Spleen (tissue), 11 donors: Measurements from ENCODE around the gene ERC2. TPM values are rescaled to one million over a fixed set of nuclear protein-coding genes. Genes with fewer than 3 reads are reported as not detected.

Experiments
- DNase-seq: peaks from one replicate; pipeline ENCODE4 v3.0.0-alpha.2; 2020
- H3K27ac ChIP-seq, 8 donors: fragments of 200-600 bp; sonication (generic) in 7 of 8; 1 replicate in 4 of 8; 2 replicates in 4 of 8; pipeline versions ENCODE4 v1.5.0 to v1.8.0; 2016 to 2021; ENCODE audit warnings: inconsistent platforms in 4 of 8, mild to moderate bottlenecking in 4 of 8, moderate library complexity in 1 of 8
- H3K27me3 ChIP-seq, 7 donors: fragments of 200-600 bp; sonication (generic) in 6 of 7; replicated peaks in 1 of 7; 1 replicate in 4 of 7; 2 replicates in 3 of 7; pipeline versions ENCODE4 v1.5.0 to v1.8.0; 2016 to 2021; ENCODE audit warnings: inconsistent platforms in 3 of 7, mild to moderate bottlenecking in 1 of 7
- H3K36me3 ChIP-seq, 6 donors: fragments of 200-600 bp; sonication (generic) in 5 of 6; 1 replicate in 4 of 6; 2 replicates in 2 of 6; pipeline versions ENCODE4 v1.5.0 to v1.8.0; 2016 to 2021; ENCODE audit warnings: inconsistent platforms in 2 of 6
- H3K4me1 ChIP-seq, 6 donors: fragments of 200-600 bp; sonication (generic) in 5 of 6; 1 replicate in 3 of 6; 2 replicates in 3 of 6; pipeline versions ENCODE4 v1.5.0 to v1.8.0; 2016 to 2021; ENCODE audit warnings: inconsistent platforms in 3 of 6
- H3K4me3 ChIP-seq, 8 donors: fragments of 200-600 bp; sonication (generic) in 7 of 8; 1 replicate in 4 of 8; 2 replicates in 4 of 8; pipeline versions ENCODE4 v1.5.0 to v1.8.0; 2016 to 2021; ENCODE audit warnings: inconsistent platforms in 4 of 8, mild to moderate bottlenecking in 4 of 8, moderate library complexity in 2 of 8
- H3K9me3 ChIP-seq, 8 donors: fragments of 200-600 bp; sonication (generic) in 7 of 8; 1 replicate in 4 of 8; 2 replicates in 4 of 8; pipeline versions ENCODE4 v1.5.0 to v1.8.0; 2016 to 2021; ENCODE audit warnings: inconsistent platforms in 4 of 8
- CTCF ChIP-seq, 11 experiments: fragments of 200-600 bp in 7 of 11; fragments of 450-650 bp in 4 of 11; sonication (generic) in 4 of 11; IDR thresholded peaks in 8 of 11; conservative IDR thresholded peaks in 3 of 11; 1 replicate in 7 of 11; 2 replicates in 4 of 11; pipeline versions ENCODE4 v1.4.0 to v1.8.0; 2016 to 2021; ENCODE audit warnings: antibody characterized with exemption in 11 of 11, inconsistent platforms in 4 of 11, mild to moderate bottlenecking in 1 of 11
- POLR2A ChIP-seq, 3 donors: fragments of 450-650 bp; IDR thresholded peaks; one replicate each; pipeline ENCODE4 v1.5.1; 2017; ENCODE audit warnings: antibody characterized with exemption in 3 of 3, mild to moderate bottlenecking in 1 of 3
- POLR2AphosphoS5 ChIP-seq, 3 donors: sonication (generic); formaldehyde crosslinking; IDR thresholded peaks; one replicate each; pipeline ENCODE4 v1.5.1; 2017; ENCODE audit warnings: antibody characterized with exemption in 3 of 3
- WGBS, 5 donors: extraction: QIAGEN DNeasy Blood & Tissue Kit in 3 of 5; methylation state at CpG; one replicate each; pipeline versions ENCODE4 v1.1.5 to v1.1.7; 2013 to 2018; 5-methylcytosine and 5-hydroxymethylcytosine counted together
- intact Hi-C: fragments of 100-400 bp; cut with DNase I; formaldehyde crosslinking; loops from one replicate; pipeline ENCODE4 v1.15.0; 2023; ENCODE audit warnings: low total_unique reads
- polyA plus RNA-seq, 3 donors: library from polyadenylated mRNA; stranded (reverse); fragments of 200-250 nt; gene quantifications; one replicate each; pipeline ENCODE4 v1.2.1, GENCODE V29; 2013
- total RNA-seq, 7 donors: library from RNA; depleted of rRNA in 3 of 7; stranded (reverse); fragments of >200 nt in 3 of 7; fragmentation: NEBNext Ultra II Directional in 4 of 7; extraction: Animal tissue kit (Norgen Biotek cat#: 25700) in 4 of 7; gene quantifications; one replicate each; pipeline versions ENCODE4 v1.1.0 to v1.2.1, GENCODE V29; 2016 to 2021
- donor health status: healthy with polysubstance abuse.
- donor health status: DM: no; HTN: no; CAD: no; lungs with moderate emphysema.
- donor health status: DM: no; HTN: no; CAD: no.
- donor health status: Bipolar disorder and iron deficiency.
- donor health status: healthy.
- donor health status: DM: no; HTN: no; CAD: no.
- donor health status: DM: yes; HTN: yes; CAD: no.

ERC2 gene
- total and polyA plus RNA-seq, 10 donors = 0.04 to 4.9 (median 0.39) TPM

GRCh38 chr3:56005196-56005805, 463.0 kb downstream of the ERC2 start:
- no peaks in the 10 kb centered on the region for H3K9me3 ChIP-seq
- H3K27ac ChIP-seq = no peak overlapping the region
- no peak for DNase-seq
- no peaks in the 10 kb centered on the region for H3K36me3 ChIP-seq
- no peaks in the 10 kb centered on the region for H3K27me3 ChIP-seq
- WGBS, 5 donors = 48 to 54% (median 49%) methylated on average over 6 of the region's 6 CpGs
- intact Hi-C loops = no loop called here
- no peak for TF ChIP-seq POLR2AphosphoS5 (IDR thresholded peaks at IDR 0.05)
- no peak for TF ChIP-seq POLR2A (IDR thresholded peaks at IDR 0.05)
- TF ChIP-seq CTCF (IDR thresholded peaks at IDR 0.05 in 8 of 11, conservative IDR thresholded peaks at IDR 0.05 in 3 of 11) = no peak
- H3K4me3 ChIP-seq = no peak overlapping the region
- H3K4me1 ChIP-seq = no peaks in the 10 kb centered on the region

GRCh38 chr3:56003129-56003528, 465.1 kb downstream of the ERC2 start:
- WGBS, 5 donors = 85 to 98% (median 91%) methylated on average over 3 of the region's 3 CpGs

GRCh38 chr3:56001991-56002390, 466.3 kb downstream of the ERC2 start:
- Histone ChIP-seq H3K36me3 (no peaks in the 10 kb centered on the region), H3K27me3 (no peaks in the 10 kb centered on the region), H3K4me1 (no peaks in the 10 kb centered on the region), H3K4me3 (no peak overlapping the region), H3K9me3 (no peaks in the 10 kb centered on the region), H3K27ac (no peak overlapping the region)
- intact Hi-C loops = no loop called here
- TF ChIP-seq POLR2AphosphoS5 (IDR thresholded peaks at IDR 0.05) (no peak), CTCF (IDR thresholded peaks at IDR 0.05 in 8 of 11, conservative IDR thresholded peaks at IDR 0.05 in 3 of 11) (no peak), POLR2A (IDR thresholded peaks at IDR 0.05) (no peak)
- DNase-seq = no peak

More at GRCh38 chr3:56003129-56003528, 465.1 kb downstream of the ERC2 start:
- Histone ChIP-seq H3K27ac (no peak overlapping the region), H3K4me1 (no peaks in the 10 kb centered on the region), H3K4me3 (no peak overlapping the region), H3K36me3 (no peaks in the 10 kb centered on the region), H3K27me3 (no peaks in the 10 kb centered on the region), H3K9me3 (no peaks in the 10 kb centered on the region)
- no peak for TF ChIP-seq CTCF (IDR thresholded peaks at IDR 0.05 in 8 of 11, conservative IDR thresholded peaks at IDR 0.05 in 3 of 11)
- TF ChIP-seq POLR2A (IDR thresholded peaks at IDR 0.05) = no peak
- no peak for TF ChIP-seq POLR2AphosphoS5 (IDR thresholded peaks at IDR 0.05)
- intact Hi-C loops = no loop called here
- DNase-seq = no peak

GRCh38 chr3:56001537-56001936, 466.7 kb downstream of the ERC2 start:
- no peak for DNase-seq
- no peak for TF ChIP-seq POLR2AphosphoS5 (IDR thresholded peaks at IDR 0.05)
- no peak for TF ChIP-seq POLR2A (IDR thresholded peaks at IDR 0.05)
- no peak for TF ChIP-seq CTCF (IDR thresholded peaks at IDR 0.05 in 8 of 11, conservative IDR thresholded peaks at IDR 0.05 in 3 of 11)
- intact Hi-C loops = no loop called here
- Histone ChIP-seq H3K4me3 (no peak overlapping the region), H3K4me1 (no peaks in the 10 kb centered on the region), H3K36me3 (no peaks in the 10 kb centered on the region), H3K27me3 (no peaks in the 10 kb centered on the region), H3K27ac (no peak overlapping the region), H3K9me3 (no peaks in the 10 kb centered on the region)
- 67 to 82% (median 78%) methylated on average over 4 of the region's 4 CpGs for WGBS, 5 donors
